NCI-H1930 (cell line): ENCODE measurements around the gene CAB39.
A peak's percentile ranks its signal among the peaks of the same experiment; 100 is the strongest.

ENCODE experiments used
- DNase-seq, 2 experiments: peaks; one replicate each; lab custom pipeline; 2025; lab: John Stamatoyannopoulos, UW

CAB39 gene

DNA sequence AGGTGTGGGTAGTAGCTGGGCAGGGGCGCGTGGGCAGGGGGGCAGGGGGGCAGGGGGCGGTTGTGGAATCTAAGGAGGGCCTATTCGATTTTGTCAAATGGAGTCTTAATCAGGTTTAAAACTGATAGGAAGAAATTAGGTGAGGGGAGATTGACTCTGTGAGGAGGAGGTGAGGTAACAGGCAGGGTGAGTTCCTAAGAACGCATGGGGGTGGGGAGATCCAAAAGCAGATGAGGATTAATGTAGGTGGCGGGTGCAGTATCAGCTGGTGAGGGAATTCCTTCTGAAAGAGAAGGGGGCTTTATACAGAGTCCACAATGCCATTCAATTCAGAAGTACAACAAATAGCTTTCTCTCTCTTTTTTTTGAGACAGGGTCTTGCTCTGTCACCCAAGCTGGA lies 72.7 kb downstream of the CAB39 start:
- DNase-seq = no peak

DNA sequence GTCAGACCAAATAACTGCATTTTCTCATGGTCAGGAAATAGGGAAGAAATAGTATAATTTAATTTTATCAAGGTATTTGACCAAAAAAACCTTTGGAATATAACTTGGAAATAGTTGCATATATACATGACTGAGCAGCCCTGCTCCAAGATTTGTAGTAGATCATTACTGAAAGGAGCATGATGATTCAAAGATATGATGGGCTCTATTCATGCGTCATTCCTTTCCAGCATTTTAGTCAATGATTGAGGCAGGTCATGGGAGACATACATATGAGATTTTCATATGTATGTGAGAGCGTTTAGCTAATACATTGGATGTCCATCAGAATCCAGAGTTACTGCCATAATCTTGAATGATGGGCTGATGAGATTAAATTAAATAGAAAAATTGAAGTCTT lies 74.5 kb downstream of the CAB39 start:
- no peak for DNase-seq

DNA sequence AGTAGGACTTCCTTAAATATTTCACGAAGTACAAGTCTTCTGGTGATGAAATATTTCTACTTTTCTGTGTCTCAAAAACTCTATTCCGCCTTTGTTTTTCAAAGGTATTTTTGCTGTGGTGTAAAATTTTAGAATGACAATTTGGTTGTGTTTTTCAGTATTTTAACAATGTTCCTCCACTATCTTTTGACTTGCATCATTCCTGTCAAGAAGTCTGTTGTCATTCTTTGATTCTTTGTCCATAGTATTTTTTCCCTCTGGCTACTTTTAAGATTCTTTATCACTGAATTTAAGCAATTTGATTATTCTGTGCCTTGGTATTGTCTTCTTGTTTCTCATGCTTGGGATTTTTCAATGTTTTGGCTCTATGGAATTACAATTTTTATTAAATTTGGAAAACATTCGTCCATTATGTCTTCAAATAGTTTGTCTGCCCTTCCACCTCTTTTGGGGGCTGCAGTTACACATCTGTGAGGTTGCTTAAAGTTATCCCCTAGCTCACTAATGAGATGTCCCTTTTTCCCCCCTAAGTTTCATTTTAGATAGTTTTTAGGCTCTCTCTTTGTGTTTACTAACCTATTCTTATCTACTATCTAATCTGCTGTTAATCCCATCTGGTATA lies 76.0 kb downstream of the CAB39 start:
- DNase-seq = no peak

DNA sequence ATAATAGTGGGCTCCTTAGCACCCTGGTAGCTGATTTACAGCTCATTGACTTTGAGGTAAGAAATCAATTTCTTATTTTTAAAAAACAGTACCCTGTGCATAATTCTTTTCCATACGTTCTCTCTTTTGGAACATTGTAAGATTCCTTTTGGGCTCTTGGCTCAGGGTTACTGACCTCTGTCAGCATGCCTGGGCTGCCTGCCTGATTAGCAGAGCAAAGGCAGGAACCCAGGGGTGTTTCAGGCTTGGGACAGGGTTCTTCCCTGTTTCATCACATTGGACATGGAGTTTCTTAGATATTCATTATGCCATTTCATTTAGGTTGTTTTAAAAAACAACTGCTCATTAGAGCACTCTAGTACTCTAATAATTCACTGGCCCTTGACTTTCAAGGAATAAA lies 78.3 kb downstream of the CAB39 start:
- no peak for DNase-seq

- no peak for DNase-seq
These were observed 81.1 kb downstream of the CAB39 start for GRCh38 chr2:230793572-230794359.

GRCh38 chr2:230794497-230794896 lies 81.9 kb downstream of the CAB39 start:
- no peak for DNase-seq

DNA sequence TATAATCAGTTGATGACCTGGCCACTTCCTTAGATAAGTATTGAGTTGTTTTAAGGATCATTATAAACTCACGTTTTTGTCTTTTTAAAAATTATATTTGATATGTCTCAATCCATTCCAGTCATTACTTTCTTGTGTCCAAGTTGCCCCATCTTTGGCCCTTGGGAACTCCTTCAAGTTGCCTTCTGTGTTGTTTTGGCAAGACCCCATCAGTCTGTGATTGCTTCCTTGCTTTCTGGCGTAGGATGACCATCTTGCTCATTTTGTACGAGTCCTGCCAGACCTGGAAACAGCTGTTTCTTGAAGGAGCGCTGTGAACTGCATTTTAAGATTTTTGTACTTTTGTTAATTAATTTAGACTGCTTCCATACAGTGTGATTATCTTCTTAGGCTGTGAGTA lies 83.2 kb downstream of the CAB39 start:
- no peak for DNase-seq

- no peak for DNase-seq
These were observed 83.7 kb downstream of the CAB39 start for GRCh38 chr2:230796280-230796862.

- DNase-seq = no peak
These were observed 85.2 kb downstream of the CAB39 start for GRCh38 chr2:230797515-230798495.

GRCh38 chr2:230798769-230799399 lies 86.2 kb downstream of the CAB39 start:
- DNase-seq = peak in 1 of 2 experiments; percentile 7

DNA sequence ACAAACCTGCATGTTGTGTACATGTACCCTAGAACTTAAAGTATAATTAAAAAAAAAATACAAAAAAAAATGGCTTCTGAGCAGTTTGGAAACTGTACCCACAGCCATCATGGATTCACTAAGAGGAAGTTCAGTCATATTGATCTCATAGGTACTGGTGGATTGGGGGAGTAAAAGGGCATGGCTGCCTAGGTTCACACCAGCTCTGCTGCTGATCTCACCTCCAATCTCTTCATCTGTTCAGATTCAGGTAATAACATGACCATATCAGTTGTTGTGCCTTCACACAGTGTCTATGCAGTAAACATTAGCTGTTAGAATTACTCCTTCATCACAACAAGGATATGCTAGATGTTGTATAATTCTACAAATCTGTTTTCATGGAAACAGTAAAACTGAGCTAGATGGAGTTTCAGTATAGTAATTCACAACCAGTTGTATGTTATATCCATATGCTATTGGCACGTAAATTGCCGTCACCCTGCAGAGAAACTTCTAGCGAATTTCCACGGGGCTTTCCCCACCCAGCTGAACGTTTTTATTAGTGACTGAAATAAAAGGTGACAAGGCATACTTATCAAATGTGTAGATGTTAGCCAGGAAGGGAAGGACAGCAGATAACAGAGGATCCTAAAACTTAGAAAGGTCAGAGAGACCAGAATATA lies 92.8 kb downstream of the CAB39 start:
- no peak for DNase-seq

DNA sequence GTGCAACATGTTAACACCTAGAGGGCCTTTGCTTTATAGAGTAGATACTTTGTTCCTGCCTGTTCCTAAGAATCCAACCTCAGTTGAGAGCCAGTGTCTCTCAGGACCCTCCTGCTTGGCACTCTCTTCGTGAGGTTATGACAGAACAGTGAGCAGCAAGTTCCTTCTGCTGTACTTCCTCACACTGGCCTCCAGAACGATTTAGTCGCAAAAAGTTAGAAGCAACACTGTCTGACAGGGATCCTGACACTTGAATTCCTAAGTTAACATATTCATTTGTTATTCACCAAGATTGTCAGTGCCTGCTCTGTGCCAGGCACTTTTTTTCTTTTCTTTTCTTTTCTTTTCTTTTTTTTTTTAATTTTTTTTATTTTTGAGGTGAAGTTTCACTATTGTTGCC lies 95.1 kb downstream of the CAB39 start:
- no peak for DNase-seq

- DNase-seq = no peak
These were observed 96.4 kb downstream of the CAB39 start for GRCh38 chr2:230809015-230809414.

- DNase-seq = no peak
These were observed 97.1 kb downstream of the CAB39 start for GRCh38 chr2:230809677-230810251.

GRCh38 chr2:230811508-230811907 lies 98.9 kb downstream of the CAB39 start:
- no peak for DNase-seq

DNA sequence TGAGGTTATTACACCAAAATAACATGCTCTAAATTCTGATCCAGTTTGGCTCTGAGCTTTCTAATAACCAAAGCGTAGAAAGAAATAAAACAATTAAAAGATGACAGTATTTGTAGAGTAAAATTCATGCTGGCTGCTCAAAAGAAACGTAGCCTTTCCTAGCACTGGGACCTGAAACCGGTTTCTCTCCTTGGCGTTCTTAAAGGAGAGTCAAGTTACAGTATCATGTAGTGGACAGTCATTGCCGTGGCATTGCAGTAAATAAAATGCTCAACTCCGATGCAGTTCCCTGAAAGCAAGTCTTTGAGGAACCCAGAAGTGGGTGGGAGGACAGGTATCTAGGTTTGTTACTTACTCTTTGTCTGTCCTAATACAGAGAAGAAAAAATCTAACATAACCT lies 99.4 kb downstream of the CAB39 start:
- no peak for DNase-seq

DNA sequence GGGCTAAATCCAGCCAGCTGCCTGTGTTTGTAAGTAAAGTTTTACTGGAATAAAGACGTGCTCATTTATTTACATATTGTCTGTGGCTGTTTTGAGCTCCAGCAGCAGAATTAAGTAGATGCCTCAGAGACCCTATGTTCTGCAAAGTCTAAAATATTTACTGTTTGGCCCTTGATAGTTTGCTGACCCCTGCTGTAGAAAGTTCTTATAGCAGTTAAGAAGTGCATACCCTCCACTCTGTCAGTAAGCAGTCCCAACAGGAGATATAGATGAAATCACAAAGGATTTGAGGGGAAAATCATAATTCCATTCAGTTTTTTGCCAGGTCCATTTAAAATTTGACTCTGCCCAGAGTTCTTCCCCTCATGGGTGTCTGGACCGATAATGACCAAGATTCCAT lies 102.0 kb downstream of the CAB39 start:
- DNase-seq = no peak

- no peak for DNase-seq
These were observed 102.4 kb downstream of the CAB39 start for GRCh38 chr2:230815088-230815487.

GRCh38 chr2:230816735-230817134 lies 104.1 kb downstream of the CAB39 start:
- DNase-seq = no peak

GRCh38 chr2:230819433-230819832 lies 106.8 kb downstream of the CAB39 start:
- DNase-seq = no peak
